GM12878 (cell line): ENCODE results near the gene GAREM1. TPM values are rescaled to one million over a fixed set of nuclear protein-coding genes. Genes with fewer than 3 reads are reported as not detected.

Experiments used
- ATAC-seq: fragments of 200-7000 bp; cut with Tn5 transposase; 3 replicates; pipeline ENCODE4 v1.9.1; 2020; ENCODE audit warnings: mild to moderate bottlenecking, moderate library complexity
- BruUV-seq: library from RNA; stranded (reverse); fragments of 400-500 nt; replicated peaks from 2 replicates; lab custom pipeline; 2021; lab: Mats Ljungman, UMichigan
- CTCF ChIA-PET: fragments of 300-600 bp; sonication (Branson Sonifier 250); formaldehyde crosslinking; extraction: SDS; loops from one replicate; lab custom pipeline; 2021; ENCODE audit warnings: inconsistent platforms; lab: Yijun Ruan, JAX
- POLR2A ChIA-PET: fragments of 350-600 bp; formaldehyde crosslinking; extraction: SDS; loops from one replicate; lab custom pipeline; 2021; ENCODE audit warnings: inconsistent platforms; lab: Charles Lee
- RAD21 ChIA-PET: fragments of 300-600 bp; sonication (Branson Sonifier 250); formaldehyde crosslinking; loops from one replicate; lab custom pipeline; 2023; ENCODE audit warnings: antibody characterized with exemption; ENCODE audit not compliant: unreplicated experiment; lab: Charles Lee
- SMC1A ChIA-PET: fragments of 300-600 bp; sonication (Branson Sonifier 250); formaldehyde crosslinking; loops from one replicate; lab custom pipeline; 2023; ENCODE audit not compliant: unreplicated experiment, uncharacterized antibody; lab: Charles Lee
- DNase-seq: peaks from one replicate; pipeline ENCODE4 v3.0.0-alpha.2; 2011; ENCODE audit warnings: low read depth, low spot score
- FAIRE-seq: peaks from 3 replicates; lab custom pipeline; 2011; peaks lifted over from hg19 to GRCh38; lab: Jason Lieb, UNC
- H2AFZ ChIP-seq: 2 replicates; pipeline ENCODE4 v1.6.0; 2011; ENCODE audit warnings: low read depth, low read length, control low read depth; ENCODE audit not compliant: control insufficient read depth
- H3K27ac ChIP-seq: 2 replicates; pipeline ENCODE4 v1.5.1; 2011; ENCODE audit warnings: control low read depth; ENCODE audit not compliant: control insufficient read depth, insufficient read depth
- H3K27me3 ChIP-seq, 2 experiments: replicated peaks in 1 of 2; 2 replicates each; pipeline versions ENCODE4 v1.6.0 to v1.6.1; 2011; ENCODE audit warnings: low read length in 1 of 2; ENCODE audit not compliant: control insufficient read depth in 2 of 2, insufficient read depth in 2 of 2
- H3K36me3 ChIP-seq, 2 experiments: 2 replicates each; pipeline ENCODE4 v1.5.1; 2011; ENCODE audit warnings: low read length in 1 of 2; ENCODE audit not compliant: control insufficient read depth in 2 of 2, insufficient read depth in 2 of 2
- H3K4me1 ChIP-seq: 2 replicates; pipeline ENCODE4 v1.6.1; 2011; ENCODE audit warnings: mild to moderate bottlenecking, low read length, moderate library complexity, mixed read lengths; ENCODE audit not compliant: control insufficient read depth, insufficient read depth
- H3K4me2 ChIP-seq: 2 replicates; pipeline ENCODE4 v1.6.0; 2011; ENCODE audit warnings: control low read depth; ENCODE audit not compliant: control insufficient read depth, insufficient read depth
- H3K4me3 ChIP-seq: fragments of 200-600 bp; sonication (generic); 2 replicates; pipeline ENCODE4 v1.5.1; 2016
- H3K79me2 ChIP-seq: 2 replicates; pipeline ENCODE4 v1.6.0; 2011; ENCODE audit warnings: low read length; ENCODE audit not compliant: control insufficient read depth, insufficient read depth
- H3K9ac ChIP-seq: 2 replicates; pipeline ENCODE4 v1.8.0; 2011; ENCODE audit warnings: low read length, control low read depth, mixed read lengths; ENCODE audit not compliant: control insufficient read depth, insufficient read depth
- H3K9me3 ChIP-seq: replicated peaks from 3 replicates; pipeline ENCODE4 v1.5.1; 2011; ENCODE audit warnings: mild to moderate bottlenecking, low read length; ENCODE audit not compliant: control insufficient read depth, insufficient read depth
- H4K20me1 ChIP-seq: 2 replicates; pipeline ENCODE4 v1.6.0; 2011; ENCODE audit not compliant: control insufficient read depth, insufficient read depth
- BMI1 ChIP-seq: fragments of 450-650 bp; IDR thresholded peaks from 2 replicates; pipeline ENCODE4 v1.6.1; 2016; ENCODE audit warnings: mild to moderate bottlenecking, moderate library complexity, borderline replicate concordance
- CUX1 ChIP-seq: IDR thresholded peaks from 2 replicates; pipeline ENCODE4 v1.6.1; 2012; ENCODE audit warnings: improper control_type of control experiment, low read depth, low read length; ENCODE audit not compliant: insufficient replicate concordance
- E2F4 ChIP-seq: IDR thresholded peaks from 2 replicates; pipeline ENCODE4 v1.6.1; 2012; ENCODE audit warnings: low read depth, low read length, improper control_type of control experiment
- EGR1 ChIP-seq, 2 experiments: IDR thresholded peaks; 1 replicate in 1 of 2; 2 replicates in 1 of 2; pipeline ENCODE4 v1.6.1; 2011 to 2012; ENCODE audit warnings: low read depth in 2 of 2, low read length in 2 of 2, borderline replicate concordance in 1 of 2, mild to moderate bottlenecking in 1 of 2, moderate library complexity in 1 of 2
- MYC ChIP-seq: IDR thresholded peaks from 2 replicates; pipeline ENCODE4 v1.6.1; 2011; ENCODE audit warnings: mild to moderate bottlenecking, low read length, moderate library complexity, inconsistent platforms; ENCODE audit not compliant: insufficient read depth, insufficient replicate concordance, insufficient read length, severe bottlenecking
- NBN ChIP-seq: fragments of 450-650 bp; IDR thresholded peaks from 2 replicates; pipeline ENCODE4 v1.6.1; 2016
- NFIC ChIP-seq: IDR thresholded peaks from 2 replicates; pipeline ENCODE4 v1.6.1; 2012; ENCODE audit warnings: low read depth, mild to moderate bottlenecking, inconsistent platforms, low read length, moderate library complexity
- PAX8 ChIP-seq: fragments of 450-650 bp; IDR thresholded peaks from 2 replicates; pipeline ENCODE4 v1.6.1; 2017; ENCODE audit warnings: mild to moderate bottlenecking, moderate library complexity
- PRDM15 ChIP-seq: fragments of 450-650 bp; formaldehyde crosslinking; IDR thresholded peaks from 2 replicates; pipeline ENCODE4 v1.4.0; 2020; ENCODE audit warnings: mild to moderate bottlenecking, moderate library complexity
- SUZ12 ChIP-seq: fragments of 200-600 bp; sonication (generic); IDR thresholded peaks from one replicate; pipeline ENCODE4 v1.6.1; 2018; ENCODE audit warnings: antibody characterized with exemption, mild to moderate bottlenecking; ENCODE audit not compliant: unreplicated experiment
- TARDBP ChIP-seq: IDR thresholded peaks from 2 replicates; pipeline ENCODE4 v1.6.1; 2016; ENCODE audit warnings: borderline replicate concordance
- WGBS: methylation state at CpG from one replicate; pipeline ENCODE4 v1.1.6; 2016; ENCODE audit warnings: low lambda C conversion rate; ENCODE audit not compliant: insufficient replicate concordance, insufficient coverage; ENCODE audit errors: missing lambda C conversion rate; 5-methylcytosine and 5-hydroxymethylcytosine counted together
- in situ Hi-C: fragments of 300-500 bp; cut with MboI; formaldehyde crosslinking; loops from 9 replicates; pipeline ENCODE4 v1.14.3; 2018; ENCODE audit warnings: mixed read lengths
- intact Hi-C: fragments of 100-400 bp; cut with micrococcal nuclease; formaldehyde crosslinking; loops from one replicate; pipeline ENCODE4 v1.14.2; 2022; ENCODE audit not compliant: unreplicated experiment
- polyA plus RNA-seq, 11 experiments: library from polyadenylated mRNA; depleted of rRNA in 4 of 11; unstranded in 6 of 11; stranded (reverse) in 5 of 11; fragments of >200 nt; fragmentation: Nextera tagmentation in 4 of 11; fragmentation: Illumina TruSeq in 1 of 11; extraction: Ambion mirVana in 4 of 11; extraction: Trizol in 1 of 11; gene quantifications; 1 replicate in 1 of 11; 2 replicates in 10 of 11; pipeline versions ENCODE4 v1.2.1 to v1.2.3, GENCODE V29; 2011 to 2016; ENCODE audit warnings: inconsistent platforms in 2 of 11, missing spikeins in 2 of 11, low read depth in 1 of 11
- total RNA-seq, 4 experiments: library from RNA; depleted of rRNA in 3 of 4; stranded (reverse); fragments of >200 nt in 3 of 4; fragmentation: Illumina TruSeq in 1 of 4; extraction: Trizol in 1 of 4; gene quantifications; 2 replicates each; pipeline versions ENCODE4 v1.2.1 to v1.2.3, GENCODE V29; 2013 to 2021

The GAREM1 gene
- total and polyA plus RNA-seq, 10 of the 15 experiments (the other 5 are each of a cell fraction or from before 2014, with no cell fraction given) = 0.05 to 0.29 (median 0.05) TPM; not detected in 7

- CTCF ChIA-PET = no interaction called here
- no peak overlapping the region for H3K9ac ChIP-seq
- no peak overlapping the region for H3K4me3 ChIP-seq
- H2AFZ ChIP-seq = no peak overlapping the region
- no peaks in the 10 kb centered on the region for H4K20me1 ChIP-seq
- H3K9me3 ChIP-seq = no peaks in the 10 kb centered on the region
- H3K36me3 ChIP-seq = no peaks in the 10 kb centered on the region
- FAIRE-seq = no peak
- in situ Hi-C loops (no loop called here), intact Hi-C loops (no loop called here)
- RAD21 ChIA-PET = no interaction called here
- no peaks in the 10 kb centered on the region for H3K4me1 ChIP-seq
- no peak overlapping the region for H3K27ac ChIP-seq
- no peak for TF ChIP-seq PAX8
- no peak for TF ChIP-seq CUX1
- TF ChIP-seq EGR1 (IDR thresholded peaks at IDR 0.05; ENCODE audit: borderline replicate concordance in 1 of 2, low read depth in 2 of 2, low read length in 2 of 2) = no peak
- no peak for TF ChIP-seq NBN
- TF ChIP-seq SUZ12 = no peak
- TF ChIP-seq E2F4 = no peak
- TF ChIP-seq TARDBP = no peak
- no peak for TF ChIP-seq MYC
- no peak for TF ChIP-seq NFIC
- TF ChIP-seq PRDM15 = no peak
- TF ChIP-seq BMI1 = no peak
- TF ChIP-seq, all 136 proteins: peak for 0
- POLR2A ChIA-PET = no interaction called here
- H3K79me2 ChIP-seq = no peaks in the 10 kb centered on the region
- BruUV-seq = no TSS peak
- no peak overlapping the region for H3K4me2 ChIP-seq
- 0% methylated on average over 1 of the region's 1 CpG for WGBS
- DNase-seq (no peak), ATAC-seq (no peak)
- SMC1A ChIA-PET = no interaction called here
- no peaks in the 10 kb centered on the region; a peak in 1 of 4 replicates for H3K27me3 ChIP-seq
Observed at GRCh38 chr18:32454593-32454992, 16.1 kb downstream of the GAREM1 start.
